Lower leg skin (tissue), 4 donors: ENCODE measurements around the gene LAMTOR2. TPM values are rescaled to one million over a fixed set of nuclear protein-coding genes. Genes with fewer than 3 reads are reported as not detected.
"Not testable (repeated sequence)": the region's sequence is repeated elsewhere in the genome, so short reads cannot be mapped to it uniquely, and the experiment has no call there.

ENCODE experiments used
- DNase-seq, 2 donors: peaks; one replicate each; pipeline ENCODE4 v3.0.0-alpha.2; 2019; ENCODE audit warnings: low spot score in 2 of 2
- H3K4me3 ChIP-seq: fragments of 200-600 bp; sonication (generic); 2 replicates; pipeline ENCODE4 v1.5.1; 2017; ENCODE audit warnings: mild to moderate bottlenecking, low read depth; ENCODE audit not compliant: poor library complexity, severe bottlenecking
- POLR2A ChIP-seq, 2 donors: fragments of 450-650 bp; IDR thresholded peaks; one replicate each; pipeline ENCODE4 v1.6.1; 2016 to 2017; ENCODE audit warnings: antibody characterized with exemption in 2 of 2, mild to moderate bottlenecking in 1 of 2, moderate library complexity in 1 of 2
- WGBS, 2 donors: methylation state at CpG; one replicate each; pipeline ENCODE4 v1.1.5; 2018; 5-methylcytosine and 5-hydroxymethylcytosine counted together
- intact Hi-C: fragments of 100-400 bp; cut with DNase I; formaldehyde crosslinking; loops from one replicate; pipeline ENCODE4 v1.15.0; 2023; ENCODE audit warnings: low total_unique reads
- total RNA-seq, 4 donors: library from RNA; depleted of rRNA; stranded (reverse); fragments of >200 nt; gene quantifications; one replicate each; pipeline ENCODE4 v1.1.0, GENCODE V29; 2016
- TF ChIP-seq, protein P1 (sequence below), 3 donors: fragments of 450-650 bp; IDR thresholded peaks; one replicate each; pipeline ENCODE4 v1.5.1; 2016; ENCODE audit warnings: antibody characterized with exemption in 3 of 3, mild to moderate bottlenecking in 3 of 3, moderate library complexity in 2 of 3

LAMTOR2 gene
- total RNA-seq, 4 donors from 2014 or later: 41.8 to 64.5 (median 47.4) TPM

GRCh38 chr1:156025876-156026275 is 28.7 kb upstream of the LAMTOR2 start:
- DNase-seq: no peak
- TF ChIP-seq POLR2A (IDR thresholded peaks at IDR 0.05): no peak
- TF ChIP-seq, protein P1, sequence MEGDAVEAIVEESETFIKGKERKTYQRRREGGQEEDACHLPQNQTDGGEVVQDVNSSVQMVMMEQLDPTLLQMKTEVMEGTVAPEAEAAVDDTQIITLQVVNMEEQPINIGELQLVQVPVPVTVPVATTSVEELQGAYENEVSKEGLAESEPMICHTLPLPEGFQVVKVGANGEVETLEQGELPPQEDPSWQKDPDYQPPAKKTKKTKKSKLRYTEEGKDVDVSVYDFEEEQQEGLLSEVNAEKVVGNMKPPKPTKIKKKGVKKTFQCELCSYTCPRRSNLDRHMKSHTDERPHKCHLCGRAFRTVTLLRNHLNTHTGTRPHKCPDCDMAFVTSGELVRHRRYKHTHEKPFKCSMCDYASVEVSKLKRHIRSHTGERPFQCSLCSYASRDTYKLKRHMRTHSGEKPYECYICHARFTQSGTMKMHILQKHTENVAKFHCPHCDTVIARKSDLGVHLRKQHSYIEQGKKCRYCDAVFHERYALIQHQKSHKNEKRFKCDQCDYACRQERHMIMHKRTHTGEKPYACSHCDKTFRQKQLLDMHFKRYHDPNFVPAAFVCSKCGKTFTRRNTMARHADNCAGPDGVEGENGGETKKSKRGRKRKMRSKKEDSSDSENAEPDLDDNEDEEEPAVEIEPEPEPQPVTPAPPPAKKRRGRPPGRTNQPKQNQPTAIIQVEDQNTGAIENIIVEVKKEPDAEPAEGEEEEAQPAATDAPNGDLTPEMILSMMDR (IDR thresholded peaks at IDR 0.05): no peak
- no peak overlapping the region for H3K4me3 ChIP-seq
- intact Hi-C loops: no loop called here
- 20 to 22% methylated on average over 9 of the region's 9 CpGs for WGBS, 2 donors

- DNase-seq: no peak
- TF ChIP-seq, protein P1 (IDR thresholded peaks at IDR 0.05): no peak
- TF ChIP-seq POLR2A (IDR thresholded peaks at IDR 0.05): no peak
- WGBS, 2 donors: 87 to 96% methylated on average over 4 of the region's 4 CpGs
- no peak overlapping the region for H3K4me3 ChIP-seq
- intact Hi-C loops: no loop called here
Measured at GRCh38 chr1:156026588-156026987, 28.0 kb upstream of the LAMTOR2 start.

GRCh38 chr1:156033011-156033410 is 21.6 kb upstream of the LAMTOR2 start:
- intact Hi-C loops: no loop called here
- TF ChIP-seq POLR2A (IDR thresholded peaks at IDR 0.05): no peak
- TF ChIP-seq, protein P1 (IDR thresholded peaks at IDR 0.05): no peak
- 62 to 65% methylated on average over 6 of the region's 6 CpGs for WGBS, 2 donors
- DNase-seq: no peak
- H3K4me3 ChIP-seq: no peak overlapping the region

DNA sequence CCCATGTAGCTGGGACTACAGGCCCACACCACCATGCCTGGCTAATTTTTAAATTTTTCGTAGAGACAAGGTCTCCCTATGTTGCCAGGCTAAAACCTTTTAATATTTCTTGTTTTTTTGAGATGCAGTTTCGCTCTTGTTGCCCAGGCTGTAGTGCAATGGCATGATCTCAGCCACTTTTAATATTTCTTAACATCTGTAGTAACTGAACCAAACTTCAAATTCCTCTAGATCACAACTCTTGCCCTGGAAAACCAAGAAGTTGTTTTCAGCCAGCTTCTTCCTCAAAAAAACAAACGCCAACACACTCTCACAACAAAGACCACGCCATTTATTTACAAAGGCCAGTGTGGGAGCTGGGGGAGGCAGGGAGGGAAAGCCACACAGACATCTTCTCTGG is 19.6 kb upstream of the LAMTOR2 start:
- intact Hi-C loops, DNase-seq, H3K4me3 ChIP-seq: not testable (repeated sequence)
- WGBS, 2 donors: 94% methylated on average over 4 of the region's 4 CpGs

DNA sequence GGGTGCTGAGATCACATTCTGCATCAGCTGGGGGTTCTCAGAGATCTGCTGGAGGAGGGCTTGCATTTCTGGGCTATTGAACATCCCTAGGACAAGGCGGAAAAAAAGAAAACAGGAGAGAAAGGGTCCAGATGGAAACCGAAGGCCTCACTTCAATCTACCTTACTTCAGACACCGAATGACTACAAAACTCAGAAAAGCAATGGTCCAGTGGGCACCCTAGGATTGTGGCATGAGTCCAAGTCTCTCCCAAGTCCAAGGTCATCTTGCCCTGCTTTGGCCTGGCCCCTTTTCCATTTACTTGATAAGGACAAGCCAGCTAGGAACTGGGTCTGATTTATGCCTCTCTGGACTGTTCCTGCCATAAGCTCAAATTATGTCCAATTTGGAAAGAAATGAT is 11.8 kb upstream of the LAMTOR2 start:
- no peak for DNase-seq
- H3K4me3 ChIP-seq: no peak overlapping the region
- intact Hi-C loops: no loop called here
- TF ChIP-seq POLR2A (IDR thresholded peaks at IDR 0.05): no peak
- 87 to 98% methylated on average over 3 of the region's 3 CpGs for WGBS, 2 donors

DNA sequence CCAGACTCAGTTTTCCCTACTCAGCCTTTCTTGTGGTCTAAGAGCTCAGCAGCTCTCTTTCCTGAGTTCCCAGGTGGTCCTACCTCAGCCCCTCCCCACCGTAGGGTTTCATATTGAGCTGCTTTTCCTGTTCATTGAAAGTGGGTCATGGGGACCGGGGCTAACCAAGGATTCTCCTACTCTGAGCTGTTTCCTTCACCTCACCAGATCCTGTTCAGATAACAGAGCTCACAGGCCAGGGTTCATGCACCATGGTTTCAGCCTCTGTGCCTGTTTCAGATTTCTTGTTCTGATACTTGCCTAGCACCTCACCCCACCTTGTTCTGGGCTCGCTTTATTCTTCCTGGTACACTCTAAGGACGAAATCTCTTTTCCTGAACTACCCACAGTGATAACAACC is 9.5 kb upstream of the LAMTOR2 start:
- 94% methylated on average over 4 of the region's 4 CpGs for WGBS, 2 donors
- no peak for TF ChIP-seq POLR2A (IDR thresholded peaks at IDR 0.05)
- TF ChIP-seq, protein P1 (IDR thresholded peaks at IDR 0.05): no peak
- intact Hi-C loops: no loop called here

GRCh38 chr1:156048663-156049258 is 5.8 kb upstream of the LAMTOR2 start:
- TF ChIP-seq POLR2A (IDR thresholded peaks at IDR 0.05): no peak
- TF ChIP-seq, protein P1 (IDR thresholded peaks at IDR 0.05): no peak

More for the DNA sequence above, 9.5 kb upstream of the LAMTOR2 start:
- no peak overlapping the region for H3K4me3 ChIP-seq
- no peak for DNase-seq

More at GRCh38 chr1:156048663-156049258, 5.8 kb upstream of the LAMTOR2 start:
- H3K4me3 ChIP-seq: no peak overlapping the region
- intact Hi-C loops: no loop called here
- WGBS, 2 donors: 88% methylated on average over 3 of the region's 3 CpGs
- no peak for DNase-seq
